Dermis blood vessel endothelial cell (primary cell): ENCODE data around the gene SYTL2. TPM values are rescaled to one million over a fixed set of nuclear protein-coding genes. Genes with fewer than 3 reads are reported as not detected.

ENCODE experiments used
- DNase-seq: peaks from one replicate; pipeline ENCODE4 v3.0.0; 2010
- total RNA-seq: library from RNA; depleted of rRNA; stranded (reverse); fragments of >200 nt; gene quantifications from 2 replicates; pipeline ENCODE4 v1.2.3, GENCODE V29; 2014

The SYTL2 gene
- total RNA-seq, 1 donor from 2014 or later, result 2.0 TPM

- DNase-seq, result no peak
These were observed 17.1 kb upstream of the SYTL2 start for GRCh38 chr11:85827748-85828639.

- peak; percentile 50 for DNase-seq
These were observed 15.3 kb upstream of the SYTL2 start for GRCh38 chr11:85826116-85826855.

- DNase-seq, result no peak
These were observed 14.7 kb upstream of the SYTL2 start for GRCh38 chr11:85825616-85826015.

GRCh38 chr11:85823816-85824215, 12.9 kb upstream of the SYTL2 start:
- no peak for DNase-seq

- no peak for DNase-seq
These were observed 11.9 kb upstream of the SYTL2 start for GRCh38 chr11:85822814-85823213.

- no peak for DNase-seq
These were observed 10.7 kb upstream of the SYTL2 start for GRCh38 chr11:85821636-85822035.

GRCh38 chr11:85819441-85819840, 8.5 kb upstream of the SYTL2 start:
- DNase-seq, result no peak

GRCh38 chr11:85815186-85815931, 4.4 kb upstream of the SYTL2 start:
- no peak for DNase-seq

GRCh38 chr11:85813721-85814120, 2.8 kb upstream of the SYTL2 start:
- DNase-seq, result no peak

- DNase-seq, result no peak
These were observed 683 bp upstream of the SYTL2 start for GRCh38 chr11:85811624-85812023.

GRCh38 chr11:85810521-85810870, 445 bp downstream of the SYTL2 start:
- no peak for DNase-seq

- peak; percentile 17 for DNase-seq
These were observed 1.1 kb downstream of the SYTL2 start for GRCh38 chr11:85809863-85810262.

- DNase-seq, result no peak
These were observed 1.8 kb downstream of the SYTL2 start for GRCh38 chr11:85809191-85809590.

- DNase-seq, result no peak
These were observed 4.1 kb downstream of the SYTL2 start for GRCh38 chr11:85806876-85807275.

- no peak for DNase-seq
These were observed 4.9 kb downstream of the SYTL2 start for GRCh38 chr11:85806016-85806415.

GRCh38 chr11:85805387-85805786, 5.6 kb downstream of the SYTL2 start:
- DNase-seq, result no peak

- no peak for DNase-seq
These were observed 7.0 kb downstream of the SYTL2 start for GRCh38 chr11:85803920-85804319.

- DNase-seq, result no peak
These were observed 7.6 kb downstream of the SYTL2 start for GRCh38 chr11:85803303-85803702.

GRCh38 chr11:85801527-85801926, 9.4 kb downstream of the SYTL2 start:
- no peak for DNase-seq

GRCh38 chr11:85800595-85801342, 10.2 kb downstream of the SYTL2 start:
- no peak for DNase-seq

GRCh38 chr11:85799142-85799541, 11.8 kb downstream of the SYTL2 start:
- no peak for DNase-seq

GRCh38 chr11:85798361-85798760, 12.6 kb downstream of the SYTL2 start:
- no peak for DNase-seq
